Esophagus muscularis mucosa (tissue), 4 donors: ENCODE results near the gene SLBP.

Source experiments
- EP300 ChIP-seq: sonication (generic); formaldehyde crosslinking; IDR thresholded peaks from one replicate; pipeline ENCODE4 v1.6.1; 2017; ENCODE audit warnings: antibody characterized with exemption
- POLR2A ChIP-seq: fragments of 450-650 bp; IDR thresholded peaks from one replicate; pipeline ENCODE4 v1.6.1; 2017; ENCODE audit warnings: antibody characterized with exemption, moderate library complexity, mild to moderate bottlenecking, low read depth
- POLR2AphosphoS5 ChIP-seq, 2 donors: sonication (generic); formaldehyde crosslinking; IDR thresholded peaks; one replicate each; pipeline ENCODE4 v1.6.1; 2017; ENCODE audit warnings: antibody characterized with exemption in 2 of 2
- TF ChIP-seq, protein P1 (sequence below), 3 experiments: fragments of 200-600 bp in 2 of 3; fragments of 450-650 bp in 1 of 3; sonication (generic) in 2 of 3; IDR thresholded peaks; one replicate each; pipeline ENCODE4 v1.5.1; 2017 to 2019; ENCODE audit warnings: antibody characterized with exemption in 3 of 3, mild to moderate bottlenecking in 2 of 3, moderate library complexity in 1 of 3

DNA sequence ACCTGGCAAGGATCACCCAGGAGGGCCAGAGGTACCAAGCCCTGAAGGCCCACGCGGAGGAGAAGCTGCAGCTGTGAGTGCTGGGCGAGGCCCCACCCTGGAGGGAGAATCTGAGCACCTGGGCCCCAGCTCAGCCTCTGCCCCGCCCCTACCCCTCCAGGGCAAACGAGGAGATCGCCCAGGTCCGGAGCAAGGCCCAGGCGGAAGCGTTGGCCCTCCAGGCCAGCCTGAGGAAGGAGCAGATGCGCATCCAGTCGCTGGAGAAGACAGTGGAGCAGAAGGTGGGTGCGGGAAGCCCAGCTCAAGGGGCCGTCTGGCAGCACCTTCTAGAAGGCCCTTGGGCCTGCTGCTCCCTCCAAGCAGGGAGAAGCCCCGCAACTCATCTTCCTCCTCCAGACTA is 32.4 kb upstream of the SLBP start:
- TF ChIP-seq EP300 (no peak), POLR2A (no peak), POLR2AphosphoS5 (IDR thresholded peaks at IDR 0.05) (no peak)
- TF ChIP-seq, protein P1, sequence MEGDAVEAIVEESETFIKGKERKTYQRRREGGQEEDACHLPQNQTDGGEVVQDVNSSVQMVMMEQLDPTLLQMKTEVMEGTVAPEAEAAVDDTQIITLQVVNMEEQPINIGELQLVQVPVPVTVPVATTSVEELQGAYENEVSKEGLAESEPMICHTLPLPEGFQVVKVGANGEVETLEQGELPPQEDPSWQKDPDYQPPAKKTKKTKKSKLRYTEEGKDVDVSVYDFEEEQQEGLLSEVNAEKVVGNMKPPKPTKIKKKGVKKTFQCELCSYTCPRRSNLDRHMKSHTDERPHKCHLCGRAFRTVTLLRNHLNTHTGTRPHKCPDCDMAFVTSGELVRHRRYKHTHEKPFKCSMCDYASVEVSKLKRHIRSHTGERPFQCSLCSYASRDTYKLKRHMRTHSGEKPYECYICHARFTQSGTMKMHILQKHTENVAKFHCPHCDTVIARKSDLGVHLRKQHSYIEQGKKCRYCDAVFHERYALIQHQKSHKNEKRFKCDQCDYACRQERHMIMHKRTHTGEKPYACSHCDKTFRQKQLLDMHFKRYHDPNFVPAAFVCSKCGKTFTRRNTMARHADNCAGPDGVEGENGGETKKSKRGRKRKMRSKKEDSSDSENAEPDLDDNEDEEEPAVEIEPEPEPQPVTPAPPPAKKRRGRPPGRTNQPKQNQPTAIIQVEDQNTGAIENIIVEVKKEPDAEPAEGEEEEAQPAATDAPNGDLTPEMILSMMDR (IDR thresholded peaks at IDR 0.05), result no peak
